Body of pancreas (tissue), 4 donors: Measurements from ENCODE around the gene ACSL1. TPM values are rescaled to one million over a fixed set of nuclear protein-coding genes. Genes with fewer than 3 reads are reported as not detected.
"Not testable (repeated sequence)": the region's sequence is repeated elsewhere in the genome, so short reads cannot be mapped to it uniquely, and the experiment has no call there.

ENCODE experiments used
- ATAC-seq: fragments of 150-250 bp; one replicate; pipeline ENCODE4 v1.9.1; 2016
- DNase-seq, 4 donors: peaks; one replicate each; pipeline ENCODE4 v3.0.0-alpha.2; 2019
- H3K27ac ChIP-seq, 4 donors: fragments of 200-600 bp; sonication (generic); 1 replicate in 3 of 4; 2 replicates in 1 of 4; pipeline versions ENCODE4 v1.5.1 to v1.6.1; 2016 to 2019; ENCODE audit warnings: mild to moderate bottlenecking in 1 of 4, mixed read lengths in 1 of 4, moderate library complexity in 1 of 4
- H3K27me3 ChIP-seq, 2 donors: fragments of 200-600 bp; sonication (generic); one replicate each; pipeline ENCODE4 v1.6.0; 2016; ENCODE audit warnings: mild to moderate bottlenecking in 1 of 2
- H3K36me3 ChIP-seq, 2 donors: fragments of 200-600 bp; sonication (generic); replicated peaks in 1 of 2; 2 replicates each; pipeline ENCODE4 v1.5.1; 2016; ENCODE audit warnings: low read depth in 2 of 2; ENCODE audit not compliant: insufficient read depth in 1 of 2
- H3K4me1 ChIP-seq: fragments of 200-600 bp; sonication (generic); one replicate; pipeline ENCODE4 v1.6.0; 2016
- H3K4me3 ChIP-seq, 2 donors: fragments of 200-600 bp; sonication (generic); 1 replicate in 1 of 2; 2 replicates in 1 of 2; pipeline ENCODE4 v1.5.1; 2016 to 2019
- H3K9me3 ChIP-seq, 3 donors: fragments of 200-600 bp; sonication (generic); 1 replicate in 2 of 3; 2 replicates in 1 of 3; pipeline ENCODE4 v1.5.1; 2016
- POLR2A ChIP-seq, 3 donors: fragments of 450-650 bp; IDR thresholded peaks; one replicate each; pipeline ENCODE4 v1.6.1; 2016; ENCODE audit warnings: antibody characterized with exemption in 3 of 3, mild to moderate bottlenecking in 2 of 3
- WGBS, 2 donors: methylation state at CpG; one replicate each; pipeline ENCODE4 v1.1.5; 2017; 5-methylcytosine and 5-hydroxymethylcytosine counted together
- intact Hi-C: fragments of 100-400 bp; cut with DNase I; formaldehyde crosslinking; loops from one replicate; pipeline ENCODE4 v1.15.1; 2023
- total RNA-seq, 2 donors: library from RNA; depleted of rRNA; stranded (reverse); fragments of >200 nt; gene quantifications; one replicate each; pipeline ENCODE4 v1.1.0, GENCODE V29; 2016
- TF ChIP-seq, protein P1 (sequence below), 7 experiments: fragments of 450-650 bp in 4 of 7; fragments of 200-600 bp in 3 of 7; sonication (generic) in 3 of 7; IDR thresholded peaks; one replicate each; pipeline ENCODE4 v1.5.1; 2016 to 2019; ENCODE audit warnings: antibody characterized with exemption in 7 of 7

Gene ACSL1
- total RNA-seq, 2 donors from 2014 or later: 36.6 to 193 TPM

DNA sequence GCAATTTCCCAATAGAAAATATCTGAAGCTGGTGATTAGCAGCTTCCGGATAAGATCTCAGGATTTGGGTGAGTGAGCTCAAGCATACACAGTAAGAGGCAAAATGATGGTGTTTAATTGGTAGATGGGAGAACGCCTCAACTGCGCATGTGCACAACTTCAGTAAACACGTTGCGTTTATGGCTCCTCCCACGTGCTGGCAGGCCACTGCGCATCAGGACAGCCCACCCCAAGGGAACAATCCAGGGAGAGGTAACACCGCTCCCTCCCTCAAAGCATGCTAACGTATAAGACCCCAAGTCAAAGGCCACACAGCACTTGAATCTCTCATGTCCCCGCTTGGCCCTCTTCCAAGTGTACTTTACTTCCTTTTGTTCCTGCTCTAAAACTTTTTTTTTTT is 81.5 kb downstream of the ACSL1 start:
- ATAC-seq: no peak
- Histone ChIP-seq H3K9me3 (no peaks in the 10 kb centered on the region), H3K4me3 (no peak overlapping the region), H3K27me3 (no peaks in the 10 kb centered on the region), H3K4me1 (peaks cover 38% of the 10 kb centered on the region), H3K27ac (no peak overlapping the region), H3K36me3 (no peaks in the 10 kb centered on the region)
- TF ChIP-seq, protein P1, sequence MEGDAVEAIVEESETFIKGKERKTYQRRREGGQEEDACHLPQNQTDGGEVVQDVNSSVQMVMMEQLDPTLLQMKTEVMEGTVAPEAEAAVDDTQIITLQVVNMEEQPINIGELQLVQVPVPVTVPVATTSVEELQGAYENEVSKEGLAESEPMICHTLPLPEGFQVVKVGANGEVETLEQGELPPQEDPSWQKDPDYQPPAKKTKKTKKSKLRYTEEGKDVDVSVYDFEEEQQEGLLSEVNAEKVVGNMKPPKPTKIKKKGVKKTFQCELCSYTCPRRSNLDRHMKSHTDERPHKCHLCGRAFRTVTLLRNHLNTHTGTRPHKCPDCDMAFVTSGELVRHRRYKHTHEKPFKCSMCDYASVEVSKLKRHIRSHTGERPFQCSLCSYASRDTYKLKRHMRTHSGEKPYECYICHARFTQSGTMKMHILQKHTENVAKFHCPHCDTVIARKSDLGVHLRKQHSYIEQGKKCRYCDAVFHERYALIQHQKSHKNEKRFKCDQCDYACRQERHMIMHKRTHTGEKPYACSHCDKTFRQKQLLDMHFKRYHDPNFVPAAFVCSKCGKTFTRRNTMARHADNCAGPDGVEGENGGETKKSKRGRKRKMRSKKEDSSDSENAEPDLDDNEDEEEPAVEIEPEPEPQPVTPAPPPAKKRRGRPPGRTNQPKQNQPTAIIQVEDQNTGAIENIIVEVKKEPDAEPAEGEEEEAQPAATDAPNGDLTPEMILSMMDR (IDR thresholded peaks at IDR 0.05): no peak
- TF ChIP-seq POLR2A (IDR thresholded peaks at IDR 0.05): no peak
- intact Hi-C loops: no loop called here
- no peak for DNase-seq
- 80 to 85% methylated on average over 10 of the region's 10 CpGs for WGBS, 2 donors

DNA sequence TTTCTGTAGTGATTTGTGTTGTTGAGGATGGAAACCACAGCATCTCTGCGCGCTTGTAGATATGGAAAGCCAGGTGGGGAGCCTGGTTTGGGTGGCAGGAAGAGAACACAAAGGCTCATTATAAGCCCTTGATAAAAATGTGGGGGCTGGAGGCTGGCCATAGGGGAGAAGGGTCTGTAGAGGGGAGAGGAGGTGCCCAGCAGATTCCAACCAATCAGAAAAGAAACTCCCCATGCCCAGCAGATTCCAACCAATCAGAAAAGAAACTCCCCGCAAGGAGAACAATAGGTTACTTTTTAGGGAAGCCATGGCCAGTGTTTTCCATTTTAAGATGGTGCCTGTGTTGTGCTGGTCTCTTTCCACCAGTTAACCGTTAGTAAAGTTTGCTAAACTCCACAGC is 82.1 kb downstream of the ACSL1 start:
- WGBS, 2 donors: 88 to 92% methylated on average over 4 of the region's 4 CpGs
- H3K36me3 ChIP-seq: no peaks in the 10 kb centered on the region
- no peak overlapping the region for H3K4me3 ChIP-seq
- intact Hi-C loops: no loop called here
- no peaks in the 10 kb centered on the region for H3K9me3 ChIP-seq
- no peak for TF ChIP-seq POLR2A (IDR thresholded peaks at IDR 0.05)
- H3K27ac ChIP-seq: no peak overlapping the region
- ATAC-seq (no peak), DNase-seq (no peak)
- peaks cover 35% of the 10 kb centered on the region for H3K4me1 ChIP-seq
- no peaks in the 10 kb centered on the region for H3K27me3 ChIP-seq

DNA sequence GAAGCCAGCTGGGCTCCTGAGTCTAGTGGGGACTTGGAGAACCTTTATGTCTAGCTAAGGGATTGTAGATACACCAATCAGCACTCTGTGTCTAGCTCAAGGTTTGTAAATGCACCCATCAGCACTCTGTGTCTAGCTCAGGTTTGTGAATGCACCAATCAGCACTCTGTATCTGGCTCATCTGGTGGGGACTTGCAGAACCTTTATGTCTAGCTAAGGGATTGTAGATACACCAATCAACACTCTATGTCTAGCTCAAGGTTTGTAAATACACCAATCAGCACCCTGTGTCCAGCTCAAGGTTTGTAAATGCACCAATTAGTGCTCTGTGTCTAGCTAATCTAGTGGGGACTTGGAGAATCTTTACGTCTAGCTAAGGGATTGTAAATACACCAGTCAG is 84.1 kb downstream of the ACSL1 start:
- intact Hi-C loops, DNase-seq: not testable (repeated sequence)

DNA sequence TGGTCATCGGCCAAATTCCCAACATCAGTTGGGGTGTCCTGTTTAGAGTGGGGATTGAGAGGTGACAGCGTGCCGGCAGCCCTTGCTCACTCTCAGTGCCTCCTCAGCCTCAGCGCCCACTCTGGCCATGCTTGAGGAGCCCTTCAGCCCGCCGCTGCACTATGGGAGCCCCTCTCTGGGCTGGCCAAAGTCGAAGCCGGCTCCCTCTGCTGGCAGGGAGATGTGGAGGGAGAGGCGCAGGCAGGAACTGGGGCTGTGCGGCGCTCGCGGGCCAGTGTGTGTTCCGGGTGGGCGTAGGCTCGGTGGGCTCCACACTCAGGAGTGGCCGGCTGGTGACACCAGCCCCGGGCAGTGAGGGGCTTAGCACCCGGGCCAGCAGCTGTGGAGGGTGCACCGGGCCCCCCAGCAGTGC is 84.8 kb downstream of the ACSL1 start:
- no peak for DNase-seq
- no peak overlapping the region for H3K4me3 ChIP-seq
- intact Hi-C loops: no loop called here
- H3K36me3 ChIP-seq: no peaks in the 10 kb centered on the region
- H3K9me3 ChIP-seq: no peaks in the 10 kb centered on the region
- TF ChIP-seq POLR2A (IDR thresholded peaks at IDR 0.05): no peak
- TF ChIP-seq, protein P1 (IDR thresholded peaks at IDR 0.05): no peak
- peaks cover 10% of the 10 kb centered on the region for H3K4me1 ChIP-seq
- 93% methylated on average over 11 to 20 of the region's 20 CpGs for WGBS, 2 donors
- no peak overlapping the region for H3K27ac ChIP-seq
- ATAC-seq: no peak
- no peaks in the 10 kb centered on the region for H3K27me3 ChIP-seq

More for the DNA sequence above, 84.1 kb downstream of the ACSL1 start:
- H3K9me3 ChIP-seq, H3K4me3 ChIP-seq, H3K27ac ChIP-seq, H3K27me3 ChIP-seq, H3K36me3 ChIP-seq, ATAC-seq: not testable (repeated sequence)
- H3K4me1 ChIP-seq: peaks cover 15% of the 10 kb centered on the region
- 8 to 36% methylated on average over 1 of the region's 1 CpG for WGBS, 2 donors

DNA sequence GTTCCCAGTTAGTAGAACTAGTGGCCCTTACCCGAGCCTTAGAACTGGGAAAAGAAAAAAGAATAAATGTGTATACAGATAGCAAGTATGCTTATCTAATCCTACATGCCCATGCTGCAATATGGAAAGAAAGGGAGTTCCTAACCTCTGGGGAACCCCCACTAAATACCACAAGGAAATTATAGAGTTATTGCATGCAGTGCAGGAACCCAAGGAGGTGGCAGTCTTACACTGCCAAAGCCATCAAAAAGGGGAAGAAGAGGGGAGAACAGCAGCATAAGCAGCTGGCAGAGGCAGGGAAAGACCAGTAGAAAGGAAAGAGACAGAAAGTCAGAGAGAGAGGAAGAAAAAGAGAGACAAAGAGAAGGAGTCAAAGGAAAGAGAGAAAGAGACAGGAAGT is 86.2 kb downstream of the ACSL1 start:
- intact Hi-C loops: not testable (repeated sequence)

DNA sequence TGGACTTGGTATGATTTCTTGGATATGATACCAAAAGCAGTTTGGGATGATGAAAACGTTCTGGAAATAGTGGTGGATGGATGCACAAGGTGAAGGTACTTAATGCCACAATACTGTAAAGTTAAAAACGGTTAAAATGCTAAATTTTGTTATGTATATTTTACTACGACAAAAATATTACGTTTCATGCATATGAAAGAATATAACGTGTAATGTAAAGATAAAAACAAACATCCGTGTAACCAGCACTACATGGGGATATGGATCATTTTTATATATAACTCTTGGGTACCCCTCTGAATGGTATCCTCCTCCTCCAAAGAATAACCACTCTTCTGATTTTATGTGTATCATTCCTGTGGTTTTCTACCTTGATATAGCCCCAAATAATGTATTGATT is 91.0 kb downstream of the ACSL1 start:
- intact Hi-C loops: no loop called here
- Histone ChIP-seq H3K27ac (peak overlapping the region in 3 of 4 donors; percentile 57 to 78 (median 66)), H3K4me1 (peaks cover 13% of the 10 kb centered on the region), H3K4me3 (no peak overlapping the region), H3K27me3 (no peaks in the 10 kb centered on the region), H3K36me3 (no peaks in the 10 kb centered on the region), H3K9me3 (no peaks in the 10 kb centered on the region)
- DNase-seq (no peak), ATAC-seq (no peak)
- WGBS, 2 donors: 22 to 34% methylated on average over 6 of the region's 6 CpGs
- no peak for TF ChIP-seq POLR2A (IDR thresholded peaks at IDR 0.05)
- TF ChIP-seq, protein P1 (IDR thresholded peaks at IDR 0.05): no peak

More for the DNA sequence above, 86.2 kb downstream of the ACSL1 start:
- 44 to 52% methylated on average over 1 of the region's 1 CpG for WGBS, 2 donors
- DNase-seq, H3K36me3 ChIP-seq, H3K4me3 ChIP-seq, H3K27me3 ChIP-seq, H3K27ac ChIP-seq, H3K4me1 ChIP-seq, H3K9me3 ChIP-seq, ATAC-seq: not testable (repeated sequence)
- peak in 1 of 3 donors; percentile 6 for TF ChIP-seq POLR2A (IDR thresholded peaks at IDR 0.05)
- TF ChIP-seq, protein P1 (IDR thresholded peaks at IDR 0.05): peak in 1 of 7 experiments; percentile 6
